Measurements from ENCODE around the gene CAPZB. TPM values are rescaled to one million over a fixed set of nuclear protein-coding genes. Genes with fewer than 3 reads are reported as not detected.

Gene CAPZB
- 403 and 412 TPM in 2 replicates for total RNA-seq
- long read RNA-seq, transcript CAPZB-201 (9 exons, 858 nt): major isoform, 90 of 127 reads
- long read RNA-seq, partial matches to known transcripts: 5 of 127 reads
- long read RNA-seq, other reads (novel, unspliced or antisense): 26 of 127 reads

DNA sequence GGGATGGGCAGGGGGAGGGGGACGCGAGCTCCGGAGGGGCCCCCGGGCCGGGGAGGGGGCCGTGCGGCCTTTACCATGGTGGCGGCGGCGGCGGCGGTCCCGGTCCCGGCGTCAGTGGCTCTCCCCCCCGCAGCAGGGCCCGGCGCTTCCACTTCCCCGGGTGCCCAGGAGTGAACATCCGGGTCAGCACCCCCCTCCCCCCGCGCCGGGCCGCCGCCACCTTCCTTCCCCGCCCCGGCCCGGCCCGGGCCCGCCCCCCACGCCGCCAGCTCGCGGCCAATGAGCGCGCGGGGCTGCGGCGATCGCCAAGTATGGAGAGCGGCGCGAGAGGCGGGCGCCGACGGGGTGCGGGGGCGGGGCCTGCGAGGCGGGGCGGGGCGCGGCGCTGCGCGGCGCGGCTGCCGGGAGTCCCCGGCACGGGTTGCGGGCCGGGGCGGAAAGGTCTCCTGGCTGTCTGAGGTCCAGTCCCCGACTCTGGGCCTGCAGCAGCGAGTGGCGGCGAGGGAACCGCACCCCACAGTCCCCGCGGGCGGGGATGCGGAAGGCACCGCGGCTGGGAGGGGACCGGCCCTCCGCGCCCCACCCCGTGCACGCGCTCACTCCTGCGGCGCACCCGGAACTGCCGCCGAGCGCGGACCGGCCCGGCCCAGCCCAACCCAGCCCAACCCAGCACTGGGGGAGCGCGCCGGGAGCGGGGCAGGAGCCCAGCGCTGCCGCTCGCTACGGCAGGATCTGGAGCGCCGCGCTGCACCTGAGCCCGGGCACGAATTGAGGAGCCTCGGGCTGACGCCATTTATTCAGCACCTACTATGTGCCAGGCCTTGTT lies at the start of gene CAPZB:
Gene CAPZB (minus strand): TSS at position 178 of the 826 bp plus-strand sequence. CDS start 101 bp downstream, at position 77.
- TF ChIP-seq, protein P1, sequence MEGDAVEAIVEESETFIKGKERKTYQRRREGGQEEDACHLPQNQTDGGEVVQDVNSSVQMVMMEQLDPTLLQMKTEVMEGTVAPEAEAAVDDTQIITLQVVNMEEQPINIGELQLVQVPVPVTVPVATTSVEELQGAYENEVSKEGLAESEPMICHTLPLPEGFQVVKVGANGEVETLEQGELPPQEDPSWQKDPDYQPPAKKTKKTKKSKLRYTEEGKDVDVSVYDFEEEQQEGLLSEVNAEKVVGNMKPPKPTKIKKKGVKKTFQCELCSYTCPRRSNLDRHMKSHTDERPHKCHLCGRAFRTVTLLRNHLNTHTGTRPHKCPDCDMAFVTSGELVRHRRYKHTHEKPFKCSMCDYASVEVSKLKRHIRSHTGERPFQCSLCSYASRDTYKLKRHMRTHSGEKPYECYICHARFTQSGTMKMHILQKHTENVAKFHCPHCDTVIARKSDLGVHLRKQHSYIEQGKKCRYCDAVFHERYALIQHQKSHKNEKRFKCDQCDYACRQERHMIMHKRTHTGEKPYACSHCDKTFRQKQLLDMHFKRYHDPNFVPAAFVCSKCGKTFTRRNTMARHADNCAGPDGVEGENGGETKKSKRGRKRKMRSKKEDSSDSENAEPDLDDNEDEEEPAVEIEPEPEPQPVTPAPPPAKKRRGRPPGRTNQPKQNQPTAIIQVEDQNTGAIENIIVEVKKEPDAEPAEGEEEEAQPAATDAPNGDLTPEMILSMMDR (IDR thresholded peaks at IDR 0.05): no peak
- Mint-ChIP-seq H3K4me1 (ENCODE audit: unreplicated experiment) (peaks cover 56% of the 10 kb centered on the region), H3K36me3 (ENCODE audit: unreplicated experiment) (peaks cover 5% of the 10 kb centered on the region), H3K27me3 (ENCODE audit: unreplicated experiment) (no peaks in the 10 kb centered on the region), H3K27ac (ENCODE audit: unreplicated experiment) (peak within 1 kb of the TSS; percentile 89), H3K4me3 (ENCODE audit: unreplicated experiment) (peak within 1 kb of the TSS; percentile 93), H3K9me3 (ENCODE audit: unreplicated experiment) (no peaks in the 10 kb centered on the region)
- DNase-seq (ENCODE audit: extremely low spot score, unreplicated experiment): peak; percentile 97

DNA sequence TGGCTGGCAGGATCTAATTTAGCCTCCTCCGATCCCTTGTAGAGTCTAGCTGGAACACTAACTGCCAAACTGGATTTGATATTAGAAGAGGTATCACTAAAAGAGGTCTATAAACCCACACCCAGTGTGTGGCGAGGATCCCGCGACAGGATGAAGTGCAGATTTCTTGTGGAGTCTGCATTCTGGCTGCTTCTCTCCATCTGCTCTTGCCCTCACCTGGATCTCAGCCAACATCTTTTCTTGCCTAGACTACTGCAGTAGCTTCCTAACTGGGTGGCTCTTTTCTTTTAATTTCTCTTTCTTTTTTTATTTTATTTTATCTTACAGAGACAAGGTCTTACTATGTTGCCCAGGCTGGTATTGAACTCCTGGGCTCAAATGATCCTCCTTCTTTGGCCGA lies 48.9 kb upstream of the CAPZB start:
- TF ChIP-seq, protein P1 (IDR thresholded peaks at IDR 0.05): no peak
- no peak for DNase-seq (ENCODE audit: extremely low spot score, unreplicated experiment)
- H3K4me1 Mint-ChIP-seq (ENCODE audit: unreplicated experiment): peaks cover 6% of the 10 kb centered on the region
- no peak overlapping the region for H3K27ac Mint-ChIP-seq (ENCODE audit: unreplicated experiment)
- H3K9me3 Mint-ChIP-seq (ENCODE audit: unreplicated experiment): peaks cover 3% of the 10 kb centered on the region
- no peaks in the 10 kb centered on the region for H3K36me3 Mint-ChIP-seq (ENCODE audit: unreplicated experiment)
- H3K27me3 Mint-ChIP-seq (ENCODE audit: unreplicated experiment): no peaks in the 10 kb centered on the region
- no peak overlapping the region for H3K4me3 Mint-ChIP-seq (ENCODE audit: unreplicated experiment)

DNA sequence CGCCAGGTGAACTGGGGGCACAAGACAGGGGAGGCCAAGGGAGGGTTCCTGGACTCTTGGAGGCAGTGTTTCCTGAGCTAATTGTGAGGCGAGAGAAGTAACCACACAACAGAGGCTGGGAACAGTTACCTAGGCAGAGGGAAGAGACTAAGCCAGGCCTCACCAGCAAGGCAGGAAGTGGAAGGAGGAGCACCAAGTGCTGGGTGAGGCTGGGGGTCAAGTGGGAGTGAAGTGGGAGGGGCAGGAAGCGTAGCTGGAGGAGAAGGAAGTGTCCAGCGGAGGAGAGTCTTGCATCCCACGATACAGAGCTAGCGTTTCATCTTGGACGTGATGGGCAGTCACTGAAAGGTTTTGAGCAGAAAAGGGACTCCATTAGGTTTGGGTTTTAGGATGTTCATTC lies 48.3 kb upstream of the CAPZB start:
- H3K36me3 Mint-ChIP-seq (ENCODE audit: unreplicated experiment): no peaks in the 10 kb centered on the region
- no peaks in the 10 kb centered on the region for H3K27me3 Mint-ChIP-seq (ENCODE audit: unreplicated experiment)
- H3K27ac Mint-ChIP-seq (ENCODE audit: unreplicated experiment): no peak overlapping the region
- DNase-seq (ENCODE audit: extremely low spot score, unreplicated experiment): no peak
- peaks cover 3% of the 10 kb centered on the region for H3K9me3 Mint-ChIP-seq (ENCODE audit: unreplicated experiment)
- no peak overlapping the region for H3K4me3 Mint-ChIP-seq (ENCODE audit: unreplicated experiment)
- TF ChIP-seq, protein P1 (IDR thresholded peaks at IDR 0.05): no peak
- H3K4me1 Mint-ChIP-seq (ENCODE audit: unreplicated experiment): peaks cover 6% of the 10 kb centered on the region

DNA sequence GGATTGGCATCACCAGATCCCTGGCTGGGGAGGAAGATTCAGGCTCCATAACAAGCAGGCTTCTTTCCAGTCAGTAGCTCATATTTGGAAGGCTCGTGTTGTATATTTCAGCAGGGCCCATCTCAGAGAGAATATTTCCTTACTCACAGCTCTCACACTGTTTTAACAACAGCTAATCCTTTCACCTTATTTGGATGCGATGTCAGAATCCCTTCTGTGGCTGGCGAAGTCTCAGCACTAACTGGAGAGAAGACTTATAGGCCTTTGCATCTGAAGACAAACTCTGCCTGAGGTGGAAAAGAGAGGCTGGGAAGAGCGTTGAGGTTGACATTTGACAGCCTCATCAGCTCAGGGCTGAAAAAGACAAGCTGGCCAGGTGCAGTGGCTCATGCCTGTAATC lies 47.2 kb upstream of the CAPZB start:
- Mint-ChIP-seq H3K27me3 (ENCODE audit: unreplicated experiment) (no peaks in the 10 kb centered on the region), H3K9me3 (ENCODE audit: unreplicated experiment) (peaks cover 3% of the 10 kb centered on the region), H3K4me3 (ENCODE audit: unreplicated experiment) (no peak overlapping the region), H3K4me1 (ENCODE audit: unreplicated experiment) (peaks cover 6% of the 10 kb centered on the region), H3K36me3 (ENCODE audit: unreplicated experiment) (no peaks in the 10 kb centered on the region), H3K27ac (ENCODE audit: unreplicated experiment) (no peak overlapping the region)
- no peak for DNase-seq (ENCODE audit: extremely low spot score, unreplicated experiment)
- TF ChIP-seq, protein P1 (IDR thresholded peaks at IDR 0.05): no peak

DNA sequence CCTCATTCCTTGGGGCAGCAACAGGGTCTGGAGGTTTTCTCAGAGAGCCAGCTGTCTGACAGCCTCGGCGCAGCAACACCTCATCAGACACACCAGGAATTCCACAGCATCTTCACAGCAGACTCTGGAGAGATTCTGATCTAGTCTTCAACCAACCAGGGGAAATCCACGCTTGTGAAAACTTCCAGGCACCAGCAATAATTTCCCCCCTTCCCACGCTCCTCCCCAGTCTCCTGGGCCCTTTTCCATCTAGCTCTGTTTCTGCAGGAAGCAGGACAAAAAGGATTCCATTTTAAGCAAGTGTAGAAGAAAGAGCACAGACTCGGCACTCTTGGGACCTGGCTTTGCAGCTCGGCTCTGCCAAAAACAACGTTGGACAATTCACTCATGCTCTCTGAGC lies 44.3 kb upstream of the CAPZB start:
- TF ChIP-seq, protein P1 (IDR thresholded peaks at IDR 0.05): no peak
- Mint-ChIP-seq H3K9me3 (ENCODE audit: unreplicated experiment) (peaks cover 3% of the 10 kb centered on the region), H3K36me3 (ENCODE audit: unreplicated experiment) (no peaks in the 10 kb centered on the region), H3K4me1 (ENCODE audit: unreplicated experiment) (peaks cover 6% of the 10 kb centered on the region), H3K27ac (ENCODE audit: unreplicated experiment) (no peak overlapping the region), H3K27me3 (ENCODE audit: unreplicated experiment) (no peaks in the 10 kb centered on the region), H3K4me3 (ENCODE audit: unreplicated experiment) (no peak overlapping the region)
- DNase-seq (ENCODE audit: extremely low spot score, unreplicated experiment): no peak

Data from osteocyte (in vitro differentiated cells).